ENCODE data around the gene SLC2A10.

SLC2A10 gene

GRCh38 chr20:46701057-46701456 is 8.4 kb upstream of the SLC2A10 start:
- CTCF ChIA-PET = interaction anchor here (1.0 to 2.8 kb wide), 4 partner anchors 9 to 181 kb away, joined by 3 to 21 read pairs (median 7); partner anchors contain the start of gene TP53RK
- POLR2A ChIA-PET = no interaction called here
- H3K4me3 ChIP-seq (ENCODE audit: low read depth, low read length) = no peak overlapping the region
- no peak for DNase-seq (ENCODE audit: low read depth, low spot score)
- TF ChIP-seq CTCF (IDR thresholded peaks at IDR 0.05; ENCODE audit: insufficient read depth, low read length, missing control alignments) = no peak

- H3K4me3 ChIP-seq (ENCODE audit: low read depth, low read length) = no peak overlapping the region
- DNase-seq (ENCODE audit: low read depth, low spot score) = no peak
- CTCF ChIA-PET = interaction anchor here (1.3 to 2.8 kb wide), 2 partner anchors 13 to 181 kb away, joined by 4 to 21 read pairs; partner anchors contain the start of gene TP53RK
- no peak for TF ChIP-seq CTCF (IDR thresholded peaks at IDR 0.05; ENCODE audit: insufficient read depth, low read length, missing control alignments)
- POLR2A ChIA-PET = no interaction called here
Measured at GRCh38 chr20:46701556-46701955, 7.9 kb upstream of the SLC2A10 start.

GRCh38 chr20:46701986-46702385 is 7.5 kb upstream of the SLC2A10 start:
- ChIA-PET POLR2A (no interaction called here), CTCF (interaction anchor here (1.0 to 1.6 kb wide), 3 partner anchors 12 to 181 kb away, joined by 3 to 4 read pairs (median 4); no protein-coding TSS in a partner anchor)
- no peak for TF ChIP-seq CTCF (IDR thresholded peaks at IDR 0.05; ENCODE audit: insufficient read depth, low read length, missing control alignments)
- no peak overlapping the region for H3K4me3 ChIP-seq (ENCODE audit: low read depth, low read length)
- no peak for DNase-seq (ENCODE audit: low read depth, low spot score)

- DNase-seq (ENCODE audit: low read depth, low spot score) = no peak
- ChIA-PET CTCF (interaction anchor here (1.0 to 1.7 kb wide), 5 partner anchors 8 to 182 kb away, joined by 3 to 6 read pairs (median 4); no protein-coding TSS in a partner anchor), POLR2A (no interaction called here)
- H3K4me3 ChIP-seq (ENCODE audit: low read depth, low read length) = no peak overlapping the region
- no peak for TF ChIP-seq CTCF (IDR thresholded peaks at IDR 0.05; ENCODE audit: insufficient read depth, low read length, missing control alignments)
Measured at GRCh38 chr20:46702447-46703203, 6.8 kb upstream of the SLC2A10 start.

GRCh38 chr20:46703435-46703834 is 6.0 kb upstream of the SLC2A10 start:
- no peak for TF ChIP-seq CTCF (IDR thresholded peaks at IDR 0.05; ENCODE audit: insufficient read depth, low read length, missing control alignments)
- POLR2A ChIA-PET = no interaction called here
- DNase-seq (ENCODE audit: low read depth, low spot score) = no peak

GRCh38 chr20:46704714-46705377 is 4.6 kb upstream of the SLC2A10 start:
- TF ChIP-seq CTCF (IDR thresholded peaks at IDR 0.05; ENCODE audit: insufficient read depth, low read length, missing control alignments) = no peak
- no peak for DNase-seq (ENCODE audit: low read depth, low spot score)
- CTCF ChIA-PET = interaction anchor here (1.1 to 1.7 kb wide), 3 partner anchors 8 to 11 kb away, joined by 3 to 6 read pairs (median 4); no protein-coding TSS in a partner anchor
- no peak overlapping the region for H3K4me3 ChIP-seq (ENCODE audit: low read depth, low read length)
- POLR2A ChIA-PET = no interaction called here

More at GRCh38 chr20:46703435-46703834, 6.0 kb upstream of the SLC2A10 start:
- H3K4me3 ChIP-seq (ENCODE audit: low read depth, low read length) = no peak overlapping the region
- CTCF ChIA-PET = interaction anchor here (0.9 to 1.7 kb wide), 6 partner anchors 9 to 51 kb away, joined by 3 to 6 read pairs (median 4); no protein-coding TSS in a partner anchor

Data from AG04449 (cell line).